Neural crest cell (in vitro differentiated cells): ENCODE data around the gene JCHAIN. TPM values are rescaled to one million over a fixed set of nuclear protein-coding genes. Genes with fewer than 3 reads are reported as not detected.
A peak's percentile ranks its signal among the peaks of the same experiment; 100 is the strongest.
"Not testable (repeated sequence)": the region's sequence is repeated elsewhere in the genome, so short reads cannot be mapped to it uniquely, and the experiment has no call there.

Experiments used
- DNase-seq: peaks from one replicate; pipeline ENCODE4 v3.0.0; 2021; ENCODE audit warnings: low read depth, mixed read lengths, low spot score
- H3K27ac Mint-ChIP-seq: one replicate; pipeline ENCODE4 v1.8.0; 2021; ENCODE audit warnings: mild to moderate bottlenecking, mixed read lengths; ENCODE audit not compliant: unreplicated experiment
- H3K27me3 Mint-ChIP-seq: 2 replicates; pipeline ENCODE4 v1.8.0; 2021; ENCODE audit warnings: low read depth, mild to moderate bottlenecking, mixed read lengths
- H3K36me3 Mint-ChIP-seq: 2 replicates; pipeline ENCODE4 v1.8.0; 2021; ENCODE audit warnings: low read depth, mild to moderate bottlenecking, mixed read lengths
- H3K4me1 Mint-ChIP-seq: 2 replicates; pipeline ENCODE4 v1.8.0; 2021; ENCODE audit warnings: mixed read lengths
- H3K4me3 Mint-ChIP-seq: one replicate; pipeline ENCODE4 v1.8.0; 2021; ENCODE audit warnings: mild to moderate bottlenecking, mixed read lengths
- H3K9me3 Mint-ChIP-seq: 2 replicates; pipeline ENCODE4 v1.8.0; 2021; ENCODE audit warnings: mixed read lengths
- CTCF ChIP-seq: fragments of 200-600 bp; sonication (generic); conservative IDR thresholded peaks from 2 replicates; pipeline ENCODE4 v1.5.0; 2021; ENCODE audit warnings: antibody characterized with exemption, mild to moderate bottlenecking
- total RNA-seq: library from RNA; stranded (reverse); gene quantifications from 2 replicates; pipeline ENCODE4 v1.2.1, GENCODE V29; 2021

JCHAIN gene
- total RNA-seq, 1 donor from 2014 or later: not detected

GRCh38 chr4:70700712-70701111 is 34.4 kb upstream of the JCHAIN start:
- Mint-ChIP-seq H3K36me3 (no peaks in the 10 kb centered on the region), H3K27ac (no peak overlapping the region), H3K27me3 (no peaks in the 10 kb centered on the region), H3K9me3 (no peaks in the 10 kb centered on the region), H3K4me3 (no peak overlapping the region), H3K4me1 (peaks cover 12% of the 10 kb centered on the region)
- no peak for TF ChIP-seq CTCF
- DNase-seq: no peak

GRCh38 chr4:70698435-70698834 is 32.1 kb upstream of the JCHAIN start:
- not testable (repeated sequence) for H3K4me1 Mint-ChIP-seq

GRCh38 chr4:70694633-70695032 is 28.3 kb upstream of the JCHAIN start:
- H3K36me3 Mint-ChIP-seq, DNase-seq, H3K9me3 Mint-ChIP-seq, H3K27me3 Mint-ChIP-seq, H3K4me3 Mint-ChIP-seq, H3K27ac Mint-ChIP-seq: not testable (repeated sequence)
- H3K4me1 Mint-ChIP-seq: peaks cover 15% of the 10 kb centered on the region

More at GRCh38 chr4:70698435-70698834, 32.1 kb upstream of the JCHAIN start:
- H3K9me3 Mint-ChIP-seq, H3K27me3 Mint-ChIP-seq, H3K36me3 Mint-ChIP-seq, H3K27ac Mint-ChIP-seq, H3K4me3 Mint-ChIP-seq, DNase-seq: not testable (repeated sequence)

GRCh38 chr4:70691661-70692060 is 25.4 kb upstream of the JCHAIN start:
- H3K36me3 Mint-ChIP-seq: peaks cover 4% of the 10 kb centered on the region
- H3K4me1 Mint-ChIP-seq: peaks cover 37% of the 10 kb centered on the region
- no peak overlapping the region for H3K27ac Mint-ChIP-seq
- no peak for DNase-seq
- no peak for TF ChIP-seq CTCF
- no peak overlapping the region for H3K4me3 Mint-ChIP-seq
- H3K9me3 Mint-ChIP-seq: no peaks in the 10 kb centered on the region
- no peaks in the 10 kb centered on the region for H3K27me3 Mint-ChIP-seq

GRCh38 chr4:70688795-70689231 is 22.5 kb upstream of the JCHAIN start:
- H3K4me3 Mint-ChIP-seq: peak overlapping the region; percentile 95
- no peak for DNase-seq
- no peak for TF ChIP-seq CTCF
- H3K36me3 Mint-ChIP-seq: peaks cover 4% of the 10 kb centered on the region
- peak overlapping the region; percentile 98 for H3K27ac Mint-ChIP-seq
- H3K27me3 Mint-ChIP-seq: no peaks in the 10 kb centered on the region
- H3K4me1 Mint-ChIP-seq: peaks cover 37% of the 10 kb centered on the region
- no peaks in the 10 kb centered on the region for H3K9me3 Mint-ChIP-seq

- H3K36me3 Mint-ChIP-seq: peaks cover 4% of the 10 kb centered on the region
- peak; percentile 98 for TF ChIP-seq CTCF
- H3K9me3 Mint-ChIP-seq: no peaks in the 10 kb centered on the region
- H3K27ac Mint-ChIP-seq: peak within 1 kb of the TSS; percentile 98
- H3K4me3 Mint-ChIP-seq: peak within 1 kb of the TSS; percentile 95
- H3K4me1 Mint-ChIP-seq: peaks cover 37% of the 10 kb centered on the region
- no peaks in the 10 kb centered on the region for H3K27me3 Mint-ChIP-seq
- DNase-seq: peak; percentile 94
These were observed 21.8 kb upstream of the JCHAIN start, which contains the start of gene UTP3 for GRCh38 chr4:70687821-70688794. TSS of gene UTP3 (plus strand) at chr4:70688532. CDS start at chr4:70688678, 146 bp downstream.
